ENCODE results near the gene IL17RC. TPM values are rescaled to one million over a fixed set of nuclear protein-coding genes. Genes with fewer than 3 reads are reported as not detected.
"Not testable (repeated sequence)": the region's sequence is repeated elsewhere in the genome, so short reads cannot be mapped to it uniquely, and the experiment has no call there.

The IL17RC gene
- total and polyA plus RNA-seq, 3 donors from 2014 or later, result 12.0 to 26.1 (median 21.0) TPM

GRCh38 chr3:9875448-9875847 is 41.5 kb upstream of the IL17RC start:
- Histone ChIP-seq H3K36me3 (ENCODE audit: low read depth, missing control alignments) (no peaks in the 10 kb centered on the region), H3K4me3 (no peak overlapping the region), H3K27me3 (no peaks in the 10 kb centered on the region), H3K4me1 (no peaks in the 10 kb centered on the region), H3K9me3 (no peaks in the 10 kb centered on the region), H3K27ac (no peak overlapping the region)
- TF ChIP-seq POLR2A (IDR thresholded peaks at IDR 0.05), result no peak
- TF ChIP-seq CTCF (IDR thresholded peaks at IDR 0.05), result no peak
- intact Hi-C loops (cut with DNase I; ENCODE audit: low total_unique reads), result no loop called here
- DNase-seq, result no peak

GRCh38 chr3:9876255-9876654 is 40.6 kb upstream of the IL17RC start:
- H3K27me3 ChIP-seq; H3K4me1 ChIP-seq; H3K9me3 ChIP-seq; H3K4me3 ChIP-seq; DNase-seq; H3K27ac ChIP-seq; H3K36me3 ChIP-seq (ENCODE audit: low read depth, missing control alignments); intact Hi-C loops (cut with DNase I; ENCODE audit: low total_unique reads): not testable (repeated sequence)
- 79 to 96% methylated on average over 2 to 4 of the region's 4 CpGs for WGBS, 2 donors

GRCh38 chr3:9876991-9877390 is 39.9 kb upstream of the IL17RC start:
- intact Hi-C loops (cut with DNase I; ENCODE audit: low total_unique reads), result no loop called here
- no peak overlapping the region for H3K4me3 ChIP-seq
- no peaks in the 10 kb centered on the region for H3K4me1 ChIP-seq
- WGBS, 2 donors, result 95 to 96% methylated on average over 8 to 12 of the region's 12 CpGs
- H3K27me3 ChIP-seq, result no peaks in the 10 kb centered on the region
- H3K9me3 ChIP-seq, result no peaks in the 10 kb centered on the region
- H3K36me3 ChIP-seq (ENCODE audit: low read depth, missing control alignments), result no peaks in the 10 kb centered on the region
- no peak for DNase-seq
- TF ChIP-seq CTCF (IDR thresholded peaks at IDR 0.05), result no peak
- H3K27ac ChIP-seq, result no peak overlapping the region

GRCh38 chr3:9878700-9879099 is 38.2 kb upstream of the IL17RC start:
- H3K4me1 ChIP-seq, result no peaks in the 10 kb centered on the region
- H3K9me3 ChIP-seq, result no peaks in the 10 kb centered on the region
- DNase-seq, result no peak
- no peaks in the 10 kb centered on the region for H3K36me3 ChIP-seq (ENCODE audit: low read depth, missing control alignments)
- intact Hi-C loops (cut with DNase I; ENCODE audit: low total_unique reads), result no loop called here
- WGBS, 2 donors, result 63 to 68% methylated on average over 5 of the region's 5 CpGs
- TF ChIP-seq CTCF (IDR thresholded peaks at IDR 0.05) (no peak), POLR2A (IDR thresholded peaks at IDR 0.05) (no peak)
- no peak overlapping the region for H3K27ac ChIP-seq
- no peaks in the 10 kb centered on the region for H3K27me3 ChIP-seq
- H3K4me3 ChIP-seq, result no peak overlapping the region

GRCh38 chr3:9879830-9880549 is 36.9 kb upstream of the IL17RC start, which contains the start of gene CIDEC:
CIDEC (minus strand) TSS chr3:9880253; CDS start chr3:9878486, 1,767 bp downstream.
- Histone ChIP-seq H3K9me3 (no peaks in the 10 kb centered on the region), H3K4me3 (no peak within 1 kb of the TSS), H3K36me3 (ENCODE audit: low read depth, missing control alignments) (no peaks in the 10 kb centered on the region), H3K27me3 (no peaks in the 10 kb centered on the region), H3K27ac (no peak within 1 kb of the TSS), H3K4me1 (no peaks in the 10 kb centered on the region)
- TF ChIP-seq CTCF (IDR thresholded peaks at IDR 0.05) (no peak), POLR2A (IDR thresholded peaks at IDR 0.05) (no peak)
- no peak for DNase-seq
- intact Hi-C loops (cut with DNase I; ENCODE audit: low total_unique reads), result no loop called here
- 83 to 97% methylated on average over 7 of the region's 7 CpGs for WGBS, 2 donors
